ENCODE data around the gene SNURF. TPM values are rescaled to one million over a fixed set of nuclear protein-coding genes. Genes with fewer than 3 reads are reported as not detected.

Gene SNURF
- total and polyA plus RNA-seq, 2 of the 4 experiments (the other 2 are of a cell fraction): 6.5 to 8.1 TPM

- in situ Hi-C loops (cut with MboI; ENCODE audit: low sequenced_read_pairs) (no loop called here), dilution Hi-C loops (cut with HindIII; ENCODE audit: low sequenced_read_pairs, unreplicated experiment) (no loop called here), intact Hi-C loops (cut with micrococcal nuclease) (no loop called here)
- Histone ChIP-seq H3K27ac (ENCODE audit: insufficient read depth, low read length) (no peak overlapping the region), H3K4ac (ENCODE audit: low read depth, low read length) (no peak overlapping the region), H2AK9ac (replicated peaks; ENCODE audit: low read depth, low read length, poor library complexity) (no peak overlapping the region), H3K23ac (ENCODE audit: low read depth, low read length) (no peak overlapping the region), H4K91ac (ENCODE audit: insufficient read depth, low read depth, low read length) (no peak overlapping the region), H2BK20ac (ENCODE audit: low read depth, low read length) (no peak overlapping the region), H3K4me1 (ENCODE audit: control insufficient read depth, insufficient read depth, low read length) (no peaks in the 10 kb centered on the region), H3K4me3 (ENCODE audit: insufficient read depth, low read depth, low read length) (no peak overlapping the region), H4K8ac (ENCODE audit: low read depth in 2 of 2, low read length in 2 of 2) (no peak overlapping the region), H3K4me2 (ENCODE audit: low read depth, low read length) (no peak overlapping the region), H2BK5ac (ENCODE audit: low read depth, low read length, poor library complexity, severe bottlenecking) (no peak overlapping the region), H3K18ac (ENCODE audit: low read depth, low read length) (no peak overlapping the region), H3K27me3 (ENCODE audit: control insufficient read depth, insufficient read depth, low read length) (no peaks in the 10 kb centered on the region), H3K9ac (ENCODE audit: low read depth, low read length) (no peak overlapping the region), H2BK120ac (ENCODE audit: low read depth, low read length) (no peak overlapping the region), H3K79me1 (ENCODE audit: low read depth in 1 of 2, low read length in 2 of 2) (peaks cover 0 to 8% of the 10 kb centered on the region in 2 experiments; a peak in 3 of 4 replicates), H4K5ac (ENCODE audit: low read depth, low read length) (no peak overlapping the region), H3K14ac (replicated peaks; ENCODE audit: low read depth, low read length) (no peak overlapping the region), H3K36me3 (ENCODE audit: control insufficient read depth, insufficient read depth, low read length) (peaks cover 34% of the 10 kb centered on the region), H3K9me1 (ENCODE audit: insufficient read depth, low read length) (no peaks in the 10 kb centered on the region), H3K56ac (ENCODE audit: extremely low read depth, insufficient read depth, low read length) (no peak overlapping the region), H2AFZ (replicated peaks; ENCODE audit: low read length, poor library complexity) (no peak overlapping the region), H2BK15ac (ENCODE audit: low read depth, low read length) (no peak overlapping the region), H2AK5ac (ENCODE audit: low read depth, low read length) (no peak overlapping the region), H3K9me3 (ENCODE audit: control insufficient read depth, insufficient read depth, low read length) (no peaks in the 10 kb centered on the region), H4K20me1 (ENCODE audit: insufficient read depth, low read length) (peaks cover 13% of the 10 kb centered on the region)
- TF ChIP-seq SMC3 (IDR thresholded peaks at IDR 0.05; ENCODE audit: low read depth, low read length) (no peak), USF2 (IDR thresholded peaks at IDR 0.05; ENCODE audit: low read depth, low read length) (no peak), CHD1 (IDR thresholded peaks at IDR 0.05; ENCODE audit: low read depth, low read length) (no peak), CEBPB (IDR thresholded peaks at IDR 0.05; ENCODE audit: low read depth, low read length) (no peak), MXI1 (IDR thresholded peaks at IDR 0.05; ENCODE audit: borderline replicate concordance, low read depth, low read length) (no peak), BHLHE40 (IDR thresholded peaks at IDR 0.05; ENCODE audit: low read depth, low read length) (no peak), ELK1 (IDR thresholded peaks at IDR 0.05; ENCODE audit: borderline replicate concordance, low read depth, low read length) (no peak), POLR2A (IDR thresholded peaks at IDR 0.05; ENCODE audit: low read depth, low read length) (no peak), MAFK (IDR thresholded peaks at IDR 0.05; ENCODE audit: low read depth, low read length) (no peak), FOS (IDR thresholded peaks at IDR 0.05; ENCODE audit: low read depth, low read length) (no peak), MAZ (IDR thresholded peaks at IDR 0.05; ENCODE audit: borderline replicate concordance, low read depth, low read length) (no peak), RFX5 (IDR thresholded peaks at IDR 0.05; ENCODE audit: low read depth, low read length) (no peak), NFE2L2 (IDR thresholded peaks at IDR 0.05; ENCODE audit: low read depth, low read length) (no peak)
- ChIA-PET POLR2A (ENCODE audit: unreplicated experiment) (no interaction called here), CTCF (no interaction called here)
- DNase-seq (no peak), ATAC-seq (ENCODE audit: low read depth) (no peak)
- no CpG with 5 or more reads among the region's 4 CpGs for WGBS, 2 experiments (ENCODE audit: extremely low coverage in 2 of 2, insufficient read length in 1 of 2)
- TSS peak; percentile 4 for BruUV-seq (replicated peaks)
These were observed 11.7 kb downstream of the SNURF start for GRCh38 chr15:24966364-24967103.
